NOMO-1 treated with dmso at 0.1 percent for 144 hours (cell line): Measurements from ENCODE around the gene SLC2A4RG.
A peak's percentile ranks its signal among the peaks of the same experiment; 100 is the strongest.

Source experiments
- DNase-seq: peaks from one replicate; lab custom pipeline; 2025; ENCODE audit not compliant: unreplicated experiment; lab: John Stamatoyannopoulos, UW

Gene SLC2A4RG

DNA sequence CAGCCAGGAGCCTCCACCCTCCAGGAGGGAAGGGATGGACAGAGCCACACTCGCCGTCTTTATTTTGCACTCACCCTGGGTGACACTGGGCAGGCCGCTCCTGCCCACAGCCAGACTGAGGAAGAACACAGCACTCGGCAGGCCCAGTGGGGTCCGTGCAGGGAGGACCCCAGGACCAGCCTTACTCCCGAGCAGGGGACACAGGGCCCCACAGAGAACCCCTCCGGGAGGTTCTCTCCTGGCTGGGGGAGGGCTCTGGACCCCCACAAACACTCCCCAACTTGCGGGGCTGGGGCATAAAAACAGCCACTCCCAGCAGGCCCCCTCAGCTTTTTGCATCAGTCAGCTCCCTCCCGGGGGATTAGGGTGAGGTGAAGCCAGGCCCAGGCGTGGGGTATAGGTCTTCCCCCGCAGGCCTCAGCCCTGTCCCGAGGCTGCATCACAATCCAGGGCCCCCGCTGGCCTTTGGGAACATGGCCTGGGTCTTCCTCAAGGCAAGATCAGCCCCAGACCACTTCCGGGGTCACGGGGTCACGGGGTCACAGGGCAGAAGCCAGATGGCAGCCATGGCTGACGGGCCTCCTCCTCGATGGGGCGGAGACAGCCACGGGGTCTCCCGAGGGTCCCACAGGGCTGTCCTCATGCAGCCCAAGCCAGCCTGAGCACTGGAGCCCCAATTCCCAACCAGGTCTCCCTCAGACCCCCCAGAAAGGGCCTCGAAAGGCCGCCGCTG lies 39.9 kb upstream of the SLC2A4RG start:
- no peak for DNase-seq

DNA sequence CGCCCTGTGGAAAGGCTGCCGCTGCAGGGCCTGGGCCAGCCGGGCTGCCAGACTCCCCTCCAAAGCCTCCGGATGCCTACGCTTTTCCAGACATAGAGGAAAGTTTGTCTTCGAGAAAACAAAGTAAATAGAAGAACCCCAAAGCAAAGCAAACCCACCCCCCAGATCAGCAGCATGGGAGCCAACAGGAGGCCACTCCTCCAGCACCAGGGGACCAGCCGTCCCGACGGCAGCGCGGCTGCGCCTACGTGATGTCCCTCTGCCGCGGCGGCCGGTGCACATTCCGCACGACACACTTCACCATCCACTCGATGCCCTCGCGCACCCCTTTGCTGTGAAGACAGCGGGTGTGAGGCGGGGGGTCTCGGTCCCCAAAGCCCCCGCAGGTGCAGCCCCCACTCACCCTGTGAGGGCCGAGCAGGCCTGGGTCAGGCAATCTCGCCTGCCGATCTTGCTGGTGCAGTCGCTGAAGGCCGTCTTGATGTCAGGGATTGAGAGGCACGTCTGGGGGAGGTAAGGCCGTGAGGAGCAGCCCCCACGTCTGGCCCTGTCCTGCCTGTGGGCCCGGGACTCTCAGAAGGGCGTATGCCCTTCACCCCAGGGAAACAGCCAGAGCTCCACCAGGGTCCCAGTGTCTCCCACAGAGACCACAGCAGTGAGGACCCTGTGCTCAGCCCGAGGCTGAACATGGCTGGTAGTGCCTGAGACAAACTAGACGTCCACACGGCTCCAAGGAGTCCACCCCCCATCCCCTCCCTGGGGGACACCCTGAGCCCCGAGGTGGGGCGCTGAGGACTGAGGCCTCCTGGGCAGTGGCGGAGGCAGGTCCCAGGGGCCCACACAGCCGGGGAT lies 39.2 kb upstream of the SLC2A4RG start:
- DNase-seq, result no peak

DNA sequence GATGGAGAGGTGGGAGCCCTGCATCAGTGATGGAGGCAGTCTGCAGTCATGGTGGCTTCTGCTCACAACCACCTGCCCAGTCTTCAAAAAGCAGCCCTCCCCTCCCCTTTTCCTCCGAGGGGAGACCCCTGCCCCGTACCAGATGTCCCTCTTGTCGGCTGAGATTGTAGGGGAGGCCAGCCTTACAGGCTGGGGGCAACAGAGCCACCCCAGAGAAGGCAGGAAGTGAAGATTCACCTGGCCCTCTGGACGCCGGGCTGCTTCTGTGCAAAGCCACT lies 38.6 kb upstream of the SLC2A4RG start:
- no peak for DNase-seq

DNA sequence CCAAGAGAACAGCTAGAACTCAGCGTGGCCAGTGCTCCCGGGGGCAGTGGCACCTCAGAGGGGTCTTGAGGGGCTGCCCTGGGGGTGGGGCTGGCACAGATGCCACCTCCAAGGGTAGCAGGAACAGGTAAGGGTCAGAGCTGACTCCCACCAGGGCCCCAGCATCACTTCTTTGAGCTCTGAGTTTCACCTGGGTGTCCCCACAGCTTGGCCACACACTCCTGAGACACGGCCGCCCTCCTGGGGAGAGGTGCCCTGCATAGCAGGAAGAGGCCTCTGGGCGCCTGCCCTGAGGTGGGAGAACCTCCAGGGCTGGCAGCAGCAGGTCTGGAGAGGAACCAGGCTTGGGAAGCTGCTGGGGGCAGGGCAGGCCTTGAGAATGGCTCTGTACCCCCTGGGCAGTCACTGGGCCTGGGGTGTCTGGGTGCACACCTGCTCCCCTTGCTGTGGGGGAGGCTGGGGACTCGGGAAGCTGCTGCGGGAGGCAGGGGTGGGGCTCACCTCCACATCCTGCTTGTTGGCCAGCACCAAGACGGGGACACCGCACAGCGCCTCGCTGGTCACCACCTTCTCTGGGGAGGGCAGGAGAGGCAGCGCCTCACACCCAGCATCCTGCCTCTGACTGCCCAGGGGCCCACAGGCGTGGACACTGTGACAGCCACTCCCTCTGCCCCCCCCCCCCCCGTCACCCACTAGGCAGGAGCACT lies 38.1 kb upstream of the SLC2A4RG start:
- no peak for DNase-seq

DNA sequence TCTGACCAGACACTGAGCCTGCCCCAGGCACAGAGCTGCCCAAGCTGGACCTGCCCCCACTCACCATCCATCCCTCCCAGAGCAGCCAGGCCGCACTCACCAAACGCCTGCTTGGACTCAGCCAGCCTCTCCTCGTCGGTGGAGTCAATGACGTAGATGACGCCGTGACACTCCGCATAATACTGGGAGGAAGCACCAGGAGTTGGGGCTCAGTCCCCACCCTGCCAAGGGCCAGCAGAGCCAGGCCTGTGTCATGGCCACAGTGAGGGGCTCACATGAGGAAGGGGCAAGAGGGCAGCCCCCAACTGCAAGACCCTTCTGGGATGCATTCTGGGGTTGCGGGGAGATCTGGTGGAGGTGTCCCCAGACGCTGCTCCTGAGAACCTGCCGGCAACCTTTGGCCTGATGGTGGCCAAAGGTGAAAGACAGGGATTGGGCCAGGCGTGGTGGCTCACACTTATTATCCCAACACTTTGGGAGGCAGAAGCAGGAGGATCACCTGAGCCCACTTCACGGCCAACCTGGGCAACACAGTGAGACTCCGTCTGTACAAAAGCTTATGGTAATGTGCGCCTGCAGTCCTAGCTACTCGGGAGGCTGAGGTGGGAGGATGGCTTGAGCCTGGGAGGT lies 37.4 kb upstream of the SLC2A4RG start:
- no peak for DNase-seq

DNA sequence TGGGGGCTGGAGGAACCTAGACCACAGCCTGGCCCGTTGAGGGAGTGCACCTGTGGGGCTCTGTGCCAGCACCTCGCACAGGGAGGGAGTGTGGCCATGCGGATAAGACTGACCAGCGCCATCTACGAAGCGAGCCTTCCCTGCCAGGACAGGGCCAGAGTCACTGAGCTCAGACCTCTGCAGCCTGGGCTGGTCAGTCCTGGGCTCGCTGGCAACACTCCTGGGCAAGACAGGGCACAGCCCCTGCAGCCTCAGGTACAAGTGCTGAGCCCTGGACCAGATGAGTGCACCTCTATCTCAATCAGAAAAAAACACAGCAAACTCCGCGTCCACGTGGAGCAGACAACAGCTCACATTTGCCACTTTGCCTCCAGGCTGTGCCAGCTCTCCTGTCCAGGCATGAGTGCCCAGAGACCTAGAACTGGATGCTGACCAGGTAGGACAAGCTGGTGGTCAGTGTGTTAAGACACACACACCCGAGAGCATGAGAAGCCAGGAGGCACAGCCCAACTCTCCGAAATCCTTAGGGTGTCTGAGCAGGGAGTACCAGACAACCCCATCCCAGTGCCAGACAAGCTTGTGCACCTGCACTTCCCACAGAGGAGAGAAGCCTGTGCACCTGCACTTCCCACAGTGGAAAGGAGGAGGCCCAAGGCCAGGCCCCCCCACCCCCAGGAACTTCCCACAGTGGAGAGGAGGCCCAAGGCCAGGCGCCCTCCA lies 36.7 kb upstream of the SLC2A4RG start:
- DNase-seq, result no peak

DNA sequence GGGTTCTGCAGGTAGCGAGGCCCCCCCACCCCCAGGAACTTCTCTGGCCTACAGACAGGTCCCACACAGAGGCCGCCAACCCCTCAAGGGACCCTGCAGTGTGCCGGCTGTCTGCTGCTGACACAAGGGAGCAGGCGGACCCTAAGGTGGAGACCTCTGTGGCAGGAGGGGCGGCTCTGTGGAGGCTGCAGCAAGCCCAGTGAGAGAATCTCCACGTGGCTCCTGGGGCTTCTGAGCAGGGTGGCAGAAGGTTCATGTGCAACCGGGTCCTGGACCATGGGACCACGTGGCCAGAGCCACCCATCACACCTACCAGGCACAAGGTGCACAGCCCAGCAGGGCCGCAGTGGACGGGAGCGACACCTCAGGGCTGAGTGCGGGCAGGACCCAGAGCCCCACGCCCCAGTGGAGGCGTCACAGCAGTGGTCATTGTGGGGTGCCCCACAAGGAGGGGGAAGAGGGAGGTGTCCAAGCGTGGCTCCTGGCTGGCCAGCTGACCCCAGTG lies 36.1 kb upstream of the SLC2A4RG start:
- DNase-seq, result no peak

DNA sequence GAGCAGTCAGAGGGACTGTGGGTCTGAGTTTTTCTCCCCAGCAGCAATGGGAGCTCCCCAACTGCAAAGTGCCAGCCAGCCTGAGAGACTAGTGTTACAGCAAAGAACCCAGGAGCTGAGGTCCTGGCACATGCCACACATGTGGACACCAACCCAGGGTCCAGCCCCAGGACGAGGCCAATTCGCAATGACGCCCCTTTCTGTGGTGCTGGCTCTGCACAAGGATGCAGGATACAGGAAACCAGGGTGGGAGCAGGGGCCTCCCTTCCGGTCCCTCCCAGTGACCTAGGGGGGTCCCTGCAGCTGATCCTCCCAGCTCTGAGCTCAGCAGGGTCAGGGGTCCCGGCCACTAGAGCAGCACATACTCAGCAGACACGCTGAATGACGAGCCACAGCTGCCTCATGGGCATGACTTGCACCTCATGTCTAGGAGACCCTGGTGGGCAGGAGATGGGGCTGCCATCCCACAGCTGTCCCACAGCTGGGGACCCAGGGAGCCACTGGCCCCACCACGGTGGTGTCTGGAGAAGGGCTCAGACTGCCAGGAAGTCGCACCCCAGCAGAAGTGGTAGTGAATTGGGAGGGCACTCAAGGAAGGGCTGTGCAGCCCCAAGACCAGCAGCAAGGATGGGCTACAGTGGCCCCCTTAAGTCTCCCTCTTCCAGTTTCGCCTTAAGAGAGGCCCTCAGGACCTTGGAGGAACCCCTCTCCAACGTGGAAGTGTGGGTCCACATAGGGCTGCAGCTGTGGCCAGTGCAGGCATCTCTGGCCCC lies 35.4 kb upstream of the SLC2A4RG start:
- no peak for DNase-seq

DNA sequence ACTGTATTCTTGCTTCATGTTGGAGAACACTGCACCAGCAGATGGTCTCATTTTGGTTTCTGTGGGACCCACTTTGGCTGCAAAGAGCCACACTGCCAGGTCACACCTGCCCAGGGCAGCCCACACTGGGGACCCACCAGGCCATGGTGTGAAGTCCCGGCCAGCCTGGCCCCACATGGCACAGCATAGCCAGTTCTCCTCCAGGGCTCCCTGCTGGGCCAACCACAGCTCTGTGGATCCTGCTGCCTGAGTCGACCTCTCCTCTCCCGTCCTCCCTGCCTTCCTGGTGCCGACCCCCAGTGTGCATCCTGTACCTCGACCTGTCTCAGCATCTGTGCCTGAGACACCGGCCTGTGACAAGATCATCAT lies 34.8 kb upstream of the SLC2A4RG start:
- DNase-seq, result no peak

DNA sequence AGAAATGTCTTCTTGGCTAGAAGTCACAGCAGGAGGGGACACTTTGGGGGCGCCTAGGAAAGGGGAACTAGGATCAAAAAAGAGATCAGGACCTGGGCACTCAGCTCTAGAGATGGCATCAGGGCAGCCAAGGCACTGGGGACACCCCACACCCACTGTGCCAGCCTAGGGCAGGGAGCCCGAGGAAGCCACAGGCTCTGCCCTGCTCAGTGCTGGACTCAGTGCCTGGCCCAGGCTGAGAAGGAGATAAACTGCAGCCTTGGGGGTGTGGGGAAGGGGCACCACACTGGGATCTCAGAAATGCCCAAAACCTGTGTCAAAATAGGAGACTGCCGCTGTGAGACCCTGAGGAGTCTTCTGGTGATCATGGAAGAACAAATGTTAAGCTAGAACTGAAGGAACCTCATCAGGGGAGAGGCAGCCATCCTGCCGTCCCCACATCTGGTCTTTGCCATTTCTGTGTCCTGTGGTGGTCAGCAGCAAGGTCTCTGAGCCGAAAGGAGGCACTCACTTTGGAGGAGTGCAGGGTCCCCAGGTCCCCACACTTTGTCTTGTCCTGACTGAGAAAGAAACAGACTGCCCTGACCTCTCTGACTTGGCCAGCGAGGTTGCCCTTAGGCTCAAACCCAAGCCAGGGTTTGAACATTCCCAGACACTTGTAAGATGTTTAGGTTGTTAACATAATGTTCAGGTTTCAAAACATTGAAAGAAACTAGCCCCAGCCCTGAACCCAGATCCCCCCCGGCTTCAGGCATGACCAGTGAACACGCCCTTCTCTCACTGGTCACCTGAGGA lies 34.1 kb upstream of the SLC2A4RG start:
- DNase-seq, result no peak

DNA sequence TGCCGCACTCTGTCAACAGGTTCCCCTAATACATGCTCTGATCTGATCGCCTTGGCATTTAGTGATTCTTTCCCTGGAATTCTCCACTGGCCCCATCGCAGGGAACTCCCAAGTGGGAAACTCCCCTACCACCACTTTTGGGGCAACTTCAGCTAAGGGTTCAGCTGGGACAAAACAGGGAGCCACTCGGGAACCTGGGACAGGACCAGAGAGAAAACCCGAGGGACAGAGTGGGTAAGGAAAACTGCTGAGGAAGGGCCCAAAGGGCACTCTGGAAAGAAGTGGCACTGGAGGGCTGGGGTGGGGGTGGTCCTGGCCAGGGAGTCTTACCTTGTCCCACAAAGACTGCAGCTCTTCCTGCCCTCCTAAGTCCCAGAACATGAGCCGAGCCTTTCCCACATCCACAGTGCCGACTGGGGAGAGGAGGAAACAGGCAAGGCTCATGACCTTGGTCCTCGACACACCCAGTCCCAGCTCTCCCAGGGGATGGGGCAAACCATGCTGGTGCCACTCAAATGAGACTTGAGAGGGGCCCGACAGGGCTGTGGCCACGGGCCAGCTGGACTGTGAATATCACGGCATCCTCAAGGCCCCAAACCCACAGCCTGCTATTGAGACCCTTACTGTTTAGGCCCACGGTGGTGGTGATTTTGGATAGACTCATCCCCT lies 33.4 kb upstream of the SLC2A4RG start:
- no peak for DNase-seq

DNA sequence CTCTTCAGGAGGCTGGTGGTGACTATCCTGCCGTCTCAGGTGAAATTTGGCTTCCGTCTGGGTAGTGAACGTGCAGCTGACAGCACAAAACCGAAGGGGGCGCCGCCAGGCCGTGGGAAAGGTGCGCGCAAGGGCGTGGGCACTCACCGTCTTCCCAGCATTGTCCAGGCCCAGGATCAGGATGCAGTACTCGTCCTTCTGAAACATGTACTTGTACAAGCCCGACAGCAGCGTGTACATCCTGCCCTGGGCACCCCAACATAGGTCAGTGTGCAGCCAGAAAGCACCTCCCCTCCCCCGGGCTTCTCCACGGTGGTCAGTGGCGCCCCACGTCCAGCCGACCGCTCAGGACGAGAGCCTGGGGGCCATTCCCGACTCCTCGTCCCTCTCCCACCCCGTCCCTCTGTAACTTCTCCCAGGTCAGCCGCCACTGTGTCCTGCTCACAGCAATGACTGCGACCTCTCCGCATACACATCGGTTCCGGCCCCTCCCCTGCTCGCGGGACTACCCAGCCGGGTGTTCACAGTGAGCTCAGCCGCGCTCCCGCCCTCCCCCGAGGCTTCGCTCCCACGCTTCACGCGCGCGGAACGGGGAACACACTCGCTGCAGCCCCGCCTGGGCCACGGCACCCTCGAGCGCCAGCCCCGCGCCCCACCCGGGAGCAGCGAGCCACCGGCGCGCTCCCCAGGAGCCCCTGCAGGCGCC lies 32.6 kb upstream of the SLC2A4RG start:
- DNase-seq, result peak; percentile 10

DNA sequence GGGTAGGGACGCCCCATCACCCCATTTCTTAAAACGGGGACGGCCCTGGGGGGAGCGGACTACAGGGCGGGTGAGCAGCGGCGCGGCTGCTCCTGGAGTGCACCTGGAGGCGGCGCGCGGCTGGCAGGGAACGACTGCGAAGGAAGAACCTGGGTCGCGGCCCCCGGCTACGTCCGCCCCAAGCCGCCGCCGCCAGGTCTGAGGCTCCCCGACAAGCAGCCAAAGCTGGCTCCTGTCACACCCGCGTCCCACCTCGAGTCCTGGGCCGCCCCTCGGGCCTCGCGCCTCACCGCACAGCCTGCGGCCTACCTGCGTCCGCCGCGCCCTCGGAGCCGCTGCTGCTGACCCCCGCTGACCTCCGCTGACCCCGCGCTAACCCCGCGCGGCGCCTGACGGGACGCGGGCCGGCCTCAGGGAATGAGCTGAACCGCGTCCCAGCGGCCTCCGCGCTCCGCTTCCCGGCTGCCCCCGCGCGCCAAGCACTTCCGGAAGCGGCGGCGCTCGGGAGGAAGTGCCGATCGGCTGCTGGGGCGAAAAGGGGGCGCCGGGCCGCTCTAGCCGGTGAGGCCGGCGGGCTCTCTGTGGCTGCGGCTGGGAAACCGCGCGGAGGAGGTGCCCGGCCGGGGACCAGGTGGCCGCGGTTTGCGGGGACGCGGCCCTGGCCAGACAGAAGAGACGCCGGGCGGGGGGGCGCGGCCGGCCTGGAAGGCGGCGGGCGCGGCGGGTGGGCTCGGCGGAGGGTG lies 31.8 kb upstream of the SLC2A4RG start, which contains the start of the genes ARFRP1 and ZGPAT:
Gene ARFRP1, minus strand, starts transcription at position 419 of the 743 bp plus-strand sequence. CDS start 885 bp downstream, outside the sequence.
Gene ZGPAT, plus strand, starts transcription at position 482 of the 743 bp plus-strand sequence. CDS start 542 bp downstream, outside the sequence.
- peak; percentile 94 for DNase-seq

DNA sequence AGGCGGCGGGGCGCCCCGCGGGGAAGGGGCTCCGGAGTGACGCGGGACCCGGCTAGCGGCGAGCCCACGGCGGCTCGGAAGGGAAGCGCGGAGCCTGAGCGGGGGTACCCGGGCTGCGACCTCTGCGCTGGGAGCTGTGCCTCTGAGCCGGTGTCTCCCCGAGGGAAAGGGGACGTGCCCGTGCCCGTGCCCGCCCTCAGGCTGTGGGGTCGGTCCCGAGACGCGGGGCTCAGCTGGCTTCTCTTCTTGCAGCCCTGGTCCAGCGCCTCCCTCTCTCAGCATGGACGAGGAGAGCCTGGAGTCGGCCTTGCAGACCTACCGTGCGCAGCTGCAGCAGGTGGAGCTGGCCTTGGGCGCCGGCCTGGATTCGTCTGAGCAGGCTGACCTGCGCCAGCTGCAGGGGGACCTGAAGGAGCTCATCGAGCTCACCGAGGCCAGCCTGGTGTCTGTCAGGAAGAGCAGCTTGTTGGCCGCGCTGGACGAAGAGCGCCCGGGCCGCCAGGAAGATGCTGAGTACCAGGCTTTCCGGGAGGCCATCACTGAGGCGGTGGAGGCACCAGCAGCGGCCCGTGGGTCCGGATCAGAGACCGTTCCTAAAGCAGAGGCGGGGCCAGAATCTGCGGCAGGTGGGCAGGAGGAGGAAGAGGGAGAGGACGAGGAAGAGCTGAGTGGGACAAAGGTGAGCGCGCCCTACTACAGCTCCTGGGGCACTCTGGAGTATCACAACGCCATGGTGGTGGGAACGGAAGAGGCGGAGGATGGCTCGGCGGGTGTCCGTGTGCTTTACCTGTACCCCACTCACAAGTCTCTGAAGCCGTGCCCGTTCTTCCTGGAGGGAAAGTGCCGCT lies 31.1 kb upstream of the SLC2A4RG start:
- no peak for DNase-seq

DNA sequence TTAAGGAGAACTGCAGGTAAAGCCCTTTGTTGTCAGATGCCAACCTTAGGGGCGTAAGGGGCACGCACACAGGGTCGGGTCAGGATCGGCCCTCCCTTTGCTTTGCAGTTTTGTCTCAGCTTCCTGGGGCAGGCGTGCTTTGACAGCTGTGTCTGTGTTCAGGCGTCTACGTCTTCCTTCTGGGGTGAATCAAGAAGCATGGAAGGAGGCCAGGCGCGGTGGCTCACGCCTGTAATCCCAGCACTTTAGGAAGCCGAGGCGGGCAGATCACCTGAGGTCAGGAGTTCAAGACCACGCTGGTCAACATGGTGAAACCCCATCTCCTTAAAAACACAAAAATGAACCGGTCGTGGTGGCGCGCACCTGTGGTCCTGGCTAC lies 30.4 kb upstream of the SLC2A4RG start:
- DNase-seq, result no peak

DNA sequence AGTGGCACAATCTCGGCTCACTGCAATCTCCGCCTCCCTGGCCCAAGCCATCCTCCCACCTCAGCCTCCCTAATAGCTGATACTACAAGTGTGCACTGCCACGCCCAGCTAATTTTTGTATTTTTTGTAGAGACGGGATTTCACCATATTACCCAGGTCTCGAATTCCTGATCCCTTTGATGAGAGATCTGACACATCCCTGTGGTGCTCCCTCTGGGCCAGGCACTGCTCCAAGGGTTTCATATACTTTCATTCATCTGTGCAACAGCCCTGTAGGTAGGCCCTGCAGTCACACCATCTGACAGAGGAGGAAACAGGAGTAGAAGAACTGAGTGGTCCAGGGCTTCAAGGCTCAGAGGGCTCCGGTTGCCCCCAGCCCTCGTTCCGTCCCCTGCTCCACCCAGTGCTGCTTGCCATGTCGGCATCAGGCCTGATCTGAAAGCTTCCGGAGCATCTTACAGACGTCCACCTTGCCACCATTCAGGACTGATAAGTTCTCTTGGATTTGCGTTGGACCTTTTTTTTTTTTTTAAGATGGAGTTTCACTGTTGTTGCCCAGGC lies 28.4 kb upstream of the SLC2A4RG start:
- no peak for DNase-seq
